ENCODE results near the gene WAPL. TPM values are rescaled to one million over a fixed set of nuclear protein-coding genes. Genes with fewer than 3 reads are reported as not detected.

The WAPL gene
- total and polyA plus RNA-seq, 2 of the 13 experiments (the other 11 are each of a cell fraction or from before 2014, with no cell fraction given), result 13.2 to 43.5 TPM

GRCh38 chr10:86399879-86400704 lies 121.5 kb downstream of the WAPL start (continued):
- TF ChIP-seq CEBPZ (IDR thresholded peaks at IDR 0.05; ENCODE audit: low read length) (no peak), MEIS2 (CRISPR knock-in tag; IDR thresholded peaks at IDR 0.05) (peak; percentile 83; the same call in 1 of the 2 replicates), AHDC1 (CRISPR knock-in tag; IDR thresholded peaks at IDR 0.05; ENCODE audit: borderline replicate concordance) (peak; percentile 42; the same call in 1 of the 2 replicates), ZFAT (CRISPR knock-in tag; conservative IDR thresholded peaks at IDR 0.05) (no peak), IKZF1 (IDR thresholded peaks at IDR 0.05) (no peak), ZFYVE20 (CRISPR knock-in tag; IDR thresholded peaks at IDR 0.05; ENCODE audit: borderline replicate concordance, low read depth) (no peak), ZNF468 (CRISPR knock-in tag; IDR thresholded peaks at IDR 0.05) (no peak), LCORL (IDR thresholded peaks at IDR 0.05) (no peak), LCORL (CRISPR knock-in tag; IDR thresholded peaks at IDR 0.05) (peak; percentile 95), ZC3H13 (CRISPR knock-in tag; IDR thresholded peaks at IDR 0.05) (peak; percentile 87), NKX3-1 (CRISPR knock-in tag; IDR thresholded peaks at IDR 0.05) (no peak), CREM (IDR thresholded peaks at IDR 0.05) (no peak), CREM (CRISPR knock-in tag; IDR thresholded peaks at IDR 0.05) (no peak), TEF (CRISPR knock-in tag; IDR thresholded peaks at IDR 0.05) (no peak), ZNF652 (CRISPR knock-in tag; IDR thresholded peaks at IDR 0.05; ENCODE audit: borderline replicate concordance, low read depth) (no peak), SOX13 (IDR thresholded peaks at IDR 0.05) (no peak; the same call in 1 of the 2 replicates), SOX13 (CRISPR knock-in tag; conservative IDR thresholded peaks at IDR 0.05 in 1 of 2, IDR thresholded peaks at IDR 0.05 in 1 of 2) (peak in 1 of 2 experiments; percentile 43; a peak in 1 of 4 replicates), ZNF234 (CRISPR knock-in tag; conservative IDR thresholded peaks at IDR 0.05) (peak; percentile 27; the same call in 1 of the 2 replicates), JUNB (CRISPR knock-in tag; IDR thresholded peaks at IDR 0.05; ENCODE audit: borderline replicate concordance) (no peak), NFRKB (IDR thresholded peaks at IDR 0.05) (no peak), NFIC (IDR thresholded peaks at IDR 0.05; ENCODE audit: low read length) (no peak)
